Adrenal gland (tissue), 12 donors: ENCODE results near the gene NCK2. TPM values are rescaled to one million over a fixed set of nuclear protein-coding genes. Genes with fewer than 3 reads are reported as not detected.

ENCODE experiments used
- DNase-seq, 7 donors: peaks; one replicate each; pipeline ENCODE4 v3.0.0-alpha.2; 2019 to 2020
- H3K27ac ChIP-seq, 5 donors: fragments of 200-600 bp; sonication (generic) in 4 of 5; 1 replicate in 3 of 5; 2 replicates in 2 of 5; pipeline versions ENCODE4 v1.5.1 to v1.8.0; 2016 to 2020; ENCODE audit warnings: mild to moderate bottlenecking in 1 of 5
- H3K27me3 ChIP-seq: fragments of 200-600 bp; 2 replicates; pipeline ENCODE4 v1.8.0; 2021
- H3K36me3 ChIP-seq, 2 donors: fragments of 200-600 bp; replicated peaks in 1 of 2; 1 replicate in 1 of 2; 2 replicates in 1 of 2; pipeline versions ENCODE4 v1.5.1 to v1.8.0; 2018 to 2022
- H3K4me1 ChIP-seq, 2 donors: fragments of 200-600 bp; replicated peaks in 1 of 2; 1 replicate in 1 of 2; 2 replicates in 1 of 2; pipeline versions ENCODE4 v1.5.1 to v1.8.0; 2018 to 2021
- H3K4me3 ChIP-seq, 4 donors: fragments of 200-600 bp; sonication (generic) in 3 of 4; one replicate each; pipeline ENCODE4 v1.5.1; 2016 to 2018
- H3K9me3 ChIP-seq, 3 donors: fragments of 200-600 bp; sonication (generic) in 1 of 3; replicated peaks in 1 of 3; 1 replicate in 2 of 3; 2 replicates in 1 of 3; pipeline versions ENCODE4 v1.5.1 to v1.8.0; 2016 to 2021
- CTCF ChIP-seq, 6 experiments: fragments of 450-650 bp in 4 of 6; fragments of 200-600 bp in 2 of 6; sonication (generic) in 1 of 6; IDR thresholded peaks; 1 replicate in 5 of 6; 2 replicates in 1 of 6; pipeline versions ENCODE4 v1.5.1 to v1.8.0; 2016 to 2021; ENCODE audit warnings: antibody characterized with exemption in 6 of 6, mild to moderate bottlenecking in 2 of 6, moderate library complexity in 1 of 6
- POLR2A ChIP-seq, 2 donors: fragments of 450-650 bp; IDR thresholded peaks; one replicate each; pipeline ENCODE4 v1.6.1; 2017; ENCODE audit warnings: antibody characterized with exemption in 2 of 2, mild to moderate bottlenecking in 2 of 2, moderate library complexity in 1 of 2
- WGBS, 4 donors: extraction: QIAGEN DNeasy Blood & Tissue Kit in 2 of 4; methylation state at CpG; one replicate each; pipeline versions ENCODE4 v1.1.5 to v1.1.7; 2013 to 2017; 5-methylcytosine and 5-hydroxymethylcytosine counted together
- intact Hi-C, 2 donors: fragments of 100-400 bp; cut with DNase I; formaldehyde crosslinking; loops; one replicate each; pipeline versions ENCODE4 v1.14.1 to v1.15.0; 2022 to 2023
- polyA plus RNA-seq, 3 donors: library from polyadenylated mRNA; stranded (reverse); fragments of 200-250 nt in 2 of 3; fragments of 350-450 nt in 1 of 3; fragmentation: Illumina TruSeq in 1 of 3; extraction: RNeasy Lipid Tissue Mini Kit (QIAGEN cat#74804) in 1 of 3; gene quantifications; one replicate each; pipeline ENCODE4 v1.2.3, GENCODE V29; 2013 to 2014
- total RNA-seq, 9 donors: library from RNA; depleted of rRNA in 4 of 9; stranded (reverse); fragments of >200 nt in 4 of 9; fragments of 120-200 nt in 1 of 9; fragmentation: NEBNext Ultra II Directional in 1 of 9; extraction: Animal tissue kit (Norgen Biotek cat#: 25700) in 1 of 9; gene quantifications; one replicate each; pipeline versions ENCODE4 v1.1.0 to v1.2.4, GENCODE V29; 2013 to 2023
- donor health status: healthy with polysubstance abuse.
- donor health status: Bipolar disorder and iron deficiency.
- donor health status: DM: yes; HTN: yes; CAD: no.
- donor health status: DM: no; HTN: no; CAD: no.
- donor health status: DM: no; HTN: no; CAD: no.
- donor health status: DM: yes; HTN: yes; CAD: no.

NCK2 gene
- total and polyA plus RNA-seq, 12 donors, result 13.7 to 56.0 (median 37.3) TPM

DNA sequence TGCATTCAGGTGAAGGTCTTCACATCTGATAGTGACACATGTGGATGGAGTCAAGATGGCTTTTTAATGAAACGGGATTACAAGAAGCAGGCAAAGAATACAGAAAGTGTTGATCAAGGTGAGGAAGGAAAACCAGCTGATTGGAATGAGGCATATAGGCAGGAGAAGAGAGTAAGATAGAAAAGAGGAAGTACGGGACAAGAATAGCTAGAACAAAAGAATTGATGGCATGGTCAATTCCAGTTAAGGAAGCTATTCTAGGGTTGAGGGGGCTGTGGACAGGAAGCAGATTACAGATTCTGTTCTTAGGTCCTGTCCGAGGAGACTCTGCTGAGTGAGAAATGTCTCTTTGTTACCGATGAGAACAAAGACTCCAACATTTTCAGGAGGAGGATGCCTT is 13.2 kb upstream of the NCK2 start:
- 52 to 60% (median 58%) methylated on average over 4 of the region's 4 CpGs for WGBS, 4 donors
- DNase-seq, result no peak
- no peaks in the 10 kb centered on the region for H3K9me3 ChIP-seq
- intact Hi-C loops, result no loop called here
- TF ChIP-seq CTCF (IDR thresholded peaks at IDR 0.05), result no peak
- TF ChIP-seq POLR2A (IDR thresholded peaks at IDR 0.05), result no peak
- H3K4me1 ChIP-seq, result no peaks in the 10 kb centered on the region
- H3K4me3 ChIP-seq, result no peak overlapping the region
- H3K27ac ChIP-seq, result no peak overlapping the region
- H3K36me3 ChIP-seq, result no peaks in the 10 kb centered on the region
- H3K27me3 ChIP-seq, result no peaks in the 10 kb centered on the region

- Histone ChIP-seq H3K36me3 (no peaks in the 10 kb centered on the region), H3K27ac (no peak overlapping the region), H3K4me3 (no peak overlapping the region), H3K27me3 (no peaks in the 10 kb centered on the region), H3K9me3 (no peaks in the 10 kb centered on the region), H3K4me1 (no peaks in the 10 kb centered on the region)
- intact Hi-C loops, result no loop called here
- no peak for DNase-seq
- WGBS, 4 donors, result 23 to 60% (median 46%) methylated on average over 7 of the region's 7 CpGs
- TF ChIP-seq POLR2A (IDR thresholded peaks at IDR 0.05) (no peak), CTCF (IDR thresholded peaks at IDR 0.05) (no peak)
Measured at GRCh38 chr2:105732101-105732500, 12.6 kb upstream of the NCK2 start.

- WGBS, 4 donors, result 56 to 70% (median 66%) methylated on average over 6 of the region's 6 CpGs
- DNase-seq, result no peak
- Histone ChIP-seq H3K4me3 (no peak overlapping the region), H3K36me3 (no peaks in the 10 kb centered on the region), H3K9me3 (no peaks in the 10 kb centered on the region), H3K4me1 (no peaks in the 10 kb centered on the region), H3K27ac (no peak overlapping the region), H3K27me3 (no peaks in the 10 kb centered on the region)
- intact Hi-C loops, result no loop called here
- TF ChIP-seq CTCF (IDR thresholded peaks at IDR 0.05) (no peak), POLR2A (IDR thresholded peaks at IDR 0.05) (no peak)
Measured at GRCh38 chr2:105732955-105733607, 11.6 kb upstream of the NCK2 start.

DNA sequence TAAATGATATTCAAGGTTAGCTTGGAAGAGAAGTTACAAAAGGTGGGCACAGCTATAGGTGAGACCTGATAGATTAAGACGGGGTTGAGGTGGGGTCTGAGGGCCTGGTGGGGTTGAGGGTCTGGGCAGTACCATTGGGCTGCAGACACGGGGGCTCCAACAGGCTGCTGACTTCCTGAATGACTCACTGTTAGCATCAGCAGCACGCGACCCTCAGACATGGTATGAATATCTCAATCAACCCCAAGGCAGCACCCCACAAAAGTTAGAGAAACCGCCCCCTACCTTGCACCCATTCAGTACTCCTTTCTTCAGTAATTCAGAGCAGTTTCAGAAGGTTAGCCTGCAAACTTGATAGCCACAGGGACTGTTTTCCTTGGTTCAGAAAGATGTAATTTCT is 10.8 kb upstream of the NCK2 start:
- 80 to 93% (median 84%) methylated on average over 5 of the region's 5 CpGs for WGBS, 4 donors
- intact Hi-C loops, result no loop called here
- Histone ChIP-seq H3K4me3 (no peak overlapping the region), H3K4me1 (no peaks in the 10 kb centered on the region), H3K27me3 (no peaks in the 10 kb centered on the region), H3K9me3 (no peaks in the 10 kb centered on the region), H3K36me3 (no peaks in the 10 kb centered on the region), H3K27ac (no peak overlapping the region)
- DNase-seq, result no peak
- TF ChIP-seq POLR2A (IDR thresholded peaks at IDR 0.05) (no peak), CTCF (IDR thresholded peaks at IDR 0.05) (no peak)
